ENCODE data around the gene DENND1A. TPM values are rescaled to one million over a fixed set of nuclear protein-coding genes. Genes with fewer than 3 reads are reported as not detected.

The DENND1A gene
- total RNA-seq, 2 experiments from 2014 or later, result 13.9 to 20.3 TPM

GRCh38 chr9:123685489-123686083 lies 244.3 kb downstream of the DENND1A start:
- peaks cover 11% of the 10 kb centered on the region for H3K4me1 Mint-ChIP-seq
- H3K9me3 Mint-ChIP-seq, result no peaks in the 10 kb centered on the region
- POLR2A ChIA-PET, result no interaction called here
- H3K4me3 Mint-ChIP-seq, result no peak overlapping the region
- H3K36me3 Mint-ChIP-seq, result peaks cover 5% of the 10 kb centered on the region
- no peak for ATAC-seq (ENCODE audit: low read depth)
- DNase-seq, result no peak
- no peak overlapping the region for H3K27ac Mint-ChIP-seq
- no peaks in the 10 kb centered on the region for H3K27me3 Mint-ChIP-seq

DNA sequence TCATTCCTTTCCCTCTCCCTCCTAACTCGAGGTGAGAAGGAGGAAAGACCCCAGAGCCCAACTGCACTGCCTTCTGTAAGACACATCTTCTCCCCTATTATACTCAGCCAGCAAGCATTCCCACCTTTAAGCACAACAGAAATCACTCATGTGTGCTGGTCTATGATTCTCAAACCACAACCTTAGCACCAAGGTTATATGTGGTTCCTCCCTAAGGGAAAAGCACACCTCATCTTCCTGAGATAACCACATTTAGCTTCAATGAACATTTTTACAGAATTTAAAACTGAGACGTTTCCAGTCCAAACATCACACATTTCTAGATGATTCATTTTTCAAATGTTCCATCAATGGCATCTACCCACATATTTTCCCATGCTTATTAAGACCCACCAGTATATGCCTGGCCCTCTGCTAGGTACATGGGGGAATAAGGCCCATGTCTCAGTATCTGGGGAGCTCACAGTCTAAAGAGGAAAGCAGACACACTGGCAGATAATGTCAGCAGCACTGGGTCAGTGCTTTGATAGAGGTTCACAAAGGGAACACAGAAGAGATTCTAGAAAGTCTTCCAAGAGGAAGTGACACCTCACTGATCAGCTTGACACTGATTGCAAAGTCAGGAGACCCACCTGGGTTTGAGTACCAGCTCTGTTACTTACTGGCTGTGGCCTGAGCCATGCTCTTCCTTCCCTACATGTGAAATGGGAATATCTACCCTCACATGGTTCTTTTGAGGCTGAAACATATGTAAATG lies 245.4 kb downstream of the DENND1A start:
- H3K9me3 Mint-ChIP-seq, result no peaks in the 10 kb centered on the region
- peaks cover 5% of the 10 kb centered on the region for H3K36me3 Mint-ChIP-seq
- ATAC-seq (ENCODE audit: low read depth) (no peak), DNase-seq (no peak)
- no peak overlapping the region for H3K4me3 Mint-ChIP-seq
- H3K4me1 Mint-ChIP-seq, result peaks cover 15% of the 10 kb centered on the region
- no peaks in the 10 kb centered on the region for H3K27me3 Mint-ChIP-seq
- no peak overlapping the region for H3K27ac Mint-ChIP-seq
- POLR2A ChIA-PET, result no interaction called here

- H3K4me1 Mint-ChIP-seq, result peaks cover 21% of the 10 kb centered on the region
- peaks cover 5% of the 10 kb centered on the region for H3K36me3 Mint-ChIP-seq
- POLR2A ChIA-PET, result no interaction called here
Observed at GRCh38 chr9:123682746-123683145, 247.2 kb downstream of the DENND1A start.

DNA sequence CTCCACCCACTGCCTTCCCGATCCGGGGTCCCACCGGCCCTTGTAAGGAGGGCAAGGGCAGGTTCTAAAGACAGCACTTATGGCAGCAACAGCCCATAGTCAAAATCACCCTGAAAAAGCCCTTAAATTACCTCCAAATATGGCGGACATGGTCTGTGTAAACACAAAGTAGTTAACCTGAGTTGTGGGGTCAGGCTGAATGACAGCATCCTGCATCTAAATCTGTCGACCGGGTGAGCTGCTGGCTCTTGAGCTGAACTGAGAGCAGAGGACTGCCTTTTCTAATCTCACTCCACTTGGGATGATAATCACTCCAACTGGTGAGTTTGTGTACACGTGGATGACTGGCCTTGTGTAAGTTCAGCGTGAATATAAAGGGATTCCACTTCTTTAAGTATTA lies 249.6 kb downstream of the DENND1A start:
- ATAC-seq (ENCODE audit: low read depth), result no peak
- no peak overlapping the region for H3K27ac Mint-ChIP-seq
- POLR2A ChIA-PET, result no interaction called here

More at GRCh38 chr9:123682746-123683145, 247.2 kb downstream of the DENND1A start:
- no peak overlapping the region for H3K4me3 Mint-ChIP-seq
- H3K9me3 Mint-ChIP-seq, result no peaks in the 10 kb centered on the region
- DNase-seq, result no peak
- no peak for ATAC-seq (ENCODE audit: low read depth)
- no peaks in the 10 kb centered on the region for H3K27me3 Mint-ChIP-seq
- H3K27ac Mint-ChIP-seq, result no peak overlapping the region

GRCh38 chr9:123679330-123679987 lies 250.5 kb downstream of the DENND1A start:
- no peaks in the 10 kb centered on the region for H3K27me3 Mint-ChIP-seq
- peak overlapping the region; percentile 16 for H3K4me3 Mint-ChIP-seq
- peak; percentile 87 for ATAC-seq (ENCODE audit: low read depth)
- H3K9me3 Mint-ChIP-seq, result peaks cover 2% of the 10 kb centered on the region
- POLR2A ChIA-PET, result no interaction called here
- H3K27ac Mint-ChIP-seq, result peak overlapping the region; percentile 27
- peaks cover 15% of the 10 kb centered on the region for H3K4me1 Mint-ChIP-seq
- DNase-seq, result no peak
- H3K36me3 Mint-ChIP-seq, result peaks cover 5% of the 10 kb centered on the region

More for the DNA sequence above, 249.6 kb downstream of the DENND1A start:
- Mint-ChIP-seq H3K4me3 (no peak overlapping the region), H3K27me3 (no peaks in the 10 kb centered on the region), H3K9me3 (no peaks in the 10 kb centered on the region), H3K36me3 (peaks cover 5% of the 10 kb centered on the region), H3K4me1 (peaks cover 18% of the 10 kb centered on the region)
- DNase-seq, result no peak

DNA sequence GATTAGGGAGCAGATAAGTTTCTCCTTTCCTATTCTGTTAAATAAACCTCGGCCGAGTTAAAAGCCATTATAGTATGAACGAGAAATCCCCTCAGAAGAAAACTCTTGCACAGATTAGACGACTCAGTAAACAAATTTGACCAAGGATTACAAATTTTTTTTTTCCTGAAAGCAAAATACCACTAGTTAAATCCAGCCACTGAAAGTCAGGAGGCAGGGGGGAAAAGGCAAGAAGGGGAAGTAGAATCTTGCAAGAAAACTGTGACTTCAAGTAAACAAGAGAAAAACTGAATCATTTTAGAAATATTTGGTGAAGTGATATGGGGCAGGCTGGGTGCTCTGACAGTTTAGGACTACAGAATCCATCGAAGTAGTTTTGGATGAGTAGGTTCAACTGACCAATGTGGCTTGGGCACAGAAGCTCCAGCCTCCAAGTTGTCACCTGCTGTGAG lies 251.0 kb downstream of the DENND1A start:
- Mint-ChIP-seq H3K9me3 (peaks cover 2% of the 10 kb centered on the region), H3K36me3 (peaks cover 5% of the 10 kb centered on the region), H3K4me1 (peaks cover 10% of the 10 kb centered on the region), H3K27ac (no peak overlapping the region), H3K4me3 (no peak overlapping the region), H3K27me3 (no peaks in the 10 kb centered on the region)
- DNase-seq (no peak), ATAC-seq (ENCODE audit: low read depth) (no peak)
- POLR2A ChIA-PET, result no interaction called here

DNA sequence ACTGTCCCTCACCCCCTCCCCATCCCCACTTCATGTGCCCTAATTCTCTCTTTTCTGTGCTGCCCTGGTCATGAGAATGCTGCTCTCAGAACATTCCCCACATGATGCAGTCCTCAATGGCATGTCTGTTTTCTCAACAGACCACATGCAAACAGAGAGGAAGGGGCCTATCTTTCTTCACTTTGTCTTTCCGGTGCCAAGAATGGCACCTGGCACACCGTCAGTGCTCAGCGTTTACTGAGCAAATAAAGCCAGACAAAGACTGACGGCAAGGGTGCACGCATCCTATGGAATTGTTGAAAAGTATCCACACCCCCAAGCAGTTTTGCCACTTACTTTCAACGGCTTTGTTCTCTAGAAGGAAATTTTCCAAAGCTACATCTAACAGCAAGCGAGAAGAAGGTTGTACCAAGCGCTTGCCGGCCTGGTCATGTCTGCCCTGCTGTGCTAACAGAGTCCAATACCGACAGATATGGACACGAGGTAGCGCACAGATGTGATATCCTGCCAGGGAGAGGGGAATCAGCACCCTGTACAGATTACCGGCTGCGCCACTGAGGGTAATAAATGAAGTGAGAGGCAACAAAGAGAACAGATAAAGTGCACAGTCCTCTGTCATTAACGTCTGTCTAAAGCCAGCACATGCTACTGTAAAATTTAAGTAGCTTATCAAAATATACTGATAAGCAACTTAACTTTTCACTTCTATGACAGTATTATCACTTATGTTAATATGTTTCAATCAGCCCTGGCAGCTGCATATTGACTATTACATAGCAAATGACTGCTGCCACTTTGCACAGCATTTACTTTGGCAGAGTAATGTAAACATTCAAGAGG lies 251.7 kb downstream of the DENND1A start:
- Mint-ChIP-seq H3K4me3 (no peak overlapping the region), H3K27ac (no peak overlapping the region), H3K36me3 (peaks cover 4% of the 10 kb centered on the region), H3K9me3 (peaks cover 2% of the 10 kb centered on the region), H3K4me1 (peaks cover 10% of the 10 kb centered on the region), H3K27me3 (no peaks in the 10 kb centered on the region)
- DNase-seq (no peak), ATAC-seq (ENCODE audit: low read depth) (no peak)
- POLR2A ChIA-PET, result interaction anchor here (0.6 kb wide), 1 partner anchor 720 kb away, joined by 3 read pairs; no protein-coding TSS in a partner anchor

- Mint-ChIP-seq H3K36me3 (peaks cover 6% of the 10 kb centered on the region), H3K27ac (no peak overlapping the region), H3K4me3 (no peak overlapping the region), H3K27me3 (no peaks in the 10 kb centered on the region), H3K9me3 (peaks cover 4% of the 10 kb centered on the region), H3K4me1 (peaks cover 10% of the 10 kb centered on the region)
- DNase-seq (no peak), ATAC-seq (ENCODE audit: low read depth) (no peak)
- POLR2A ChIA-PET, result no interaction called here
Observed at GRCh38 chr9:123676869-123677268, 253.1 kb downstream of the DENND1A start.

GRCh38 chr9:123669346-123669745 lies 260.6 kb downstream of the DENND1A start:
- Mint-ChIP-seq H3K9me3 (peaks cover 11% of the 10 kb centered on the region), H3K4me3 (no peak overlapping the region), H3K36me3 (peaks cover 29% of the 10 kb centered on the region)

DNA sequence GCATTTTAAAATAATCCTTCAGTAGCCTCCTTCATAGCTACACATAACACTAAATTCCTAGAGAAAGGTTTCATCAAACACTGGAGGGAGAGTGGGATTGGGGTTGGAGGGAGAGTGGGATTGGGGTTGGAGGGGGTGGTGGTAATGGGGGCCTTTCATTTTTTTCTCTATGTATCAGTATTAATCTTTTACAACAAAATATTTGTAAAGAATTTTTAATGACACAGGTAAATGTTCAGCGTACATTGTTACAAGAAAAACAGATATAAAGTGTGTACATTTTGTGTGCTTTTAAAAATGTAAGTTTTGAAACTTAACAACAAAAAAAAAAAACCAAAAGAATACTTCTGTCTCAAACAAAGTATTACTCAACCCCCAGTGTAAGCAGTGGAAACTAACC lies 266.4 kb downstream of the DENND1A start:
- Mint-ChIP-seq H3K4me1 (peaks cover 4% of the 10 kb centered on the region), H3K27ac (no peak overlapping the region), H3K9me3 (peaks cover 25% of the 10 kb centered on the region), H3K36me3 (peaks cover 45% of the 10 kb centered on the region), H3K4me3 (no peak overlapping the region), H3K27me3 (no peaks in the 10 kb centered on the region)
- ATAC-seq (ENCODE audit: low read depth) (no peak), DNase-seq (no peak)
- POLR2A ChIA-PET, result no interaction called here

More at GRCh38 chr9:123669346-123669745, 260.6 kb downstream of the DENND1A start:
- Mint-ChIP-seq H3K4me1 (no peaks in the 10 kb centered on the region), H3K27me3 (no peaks in the 10 kb centered on the region), H3K27ac (no peak overlapping the region)
- ATAC-seq (ENCODE audit: low read depth) (no peak), DNase-seq (no peak)
- POLR2A ChIA-PET, result no interaction called here

- H3K4me1 Mint-ChIP-seq, result peaks cover 4% of the 10 kb centered on the region
- DNase-seq (no peak), ATAC-seq (ENCODE audit: low read depth) (no peak)
- H3K36me3 Mint-ChIP-seq, result peaks cover 40% of the 10 kb centered on the region
- POLR2A ChIA-PET, result no interaction called here
- no peak overlapping the region for H3K27ac Mint-ChIP-seq
- no peaks in the 10 kb centered on the region for H3K27me3 Mint-ChIP-seq
- H3K9me3 Mint-ChIP-seq, result peaks cover 25% of the 10 kb centered on the region
- no peak overlapping the region for H3K4me3 Mint-ChIP-seq
Observed at GRCh38 chr9:123662057-123662776, 267.7 kb downstream of the DENND1A start.

DNA sequence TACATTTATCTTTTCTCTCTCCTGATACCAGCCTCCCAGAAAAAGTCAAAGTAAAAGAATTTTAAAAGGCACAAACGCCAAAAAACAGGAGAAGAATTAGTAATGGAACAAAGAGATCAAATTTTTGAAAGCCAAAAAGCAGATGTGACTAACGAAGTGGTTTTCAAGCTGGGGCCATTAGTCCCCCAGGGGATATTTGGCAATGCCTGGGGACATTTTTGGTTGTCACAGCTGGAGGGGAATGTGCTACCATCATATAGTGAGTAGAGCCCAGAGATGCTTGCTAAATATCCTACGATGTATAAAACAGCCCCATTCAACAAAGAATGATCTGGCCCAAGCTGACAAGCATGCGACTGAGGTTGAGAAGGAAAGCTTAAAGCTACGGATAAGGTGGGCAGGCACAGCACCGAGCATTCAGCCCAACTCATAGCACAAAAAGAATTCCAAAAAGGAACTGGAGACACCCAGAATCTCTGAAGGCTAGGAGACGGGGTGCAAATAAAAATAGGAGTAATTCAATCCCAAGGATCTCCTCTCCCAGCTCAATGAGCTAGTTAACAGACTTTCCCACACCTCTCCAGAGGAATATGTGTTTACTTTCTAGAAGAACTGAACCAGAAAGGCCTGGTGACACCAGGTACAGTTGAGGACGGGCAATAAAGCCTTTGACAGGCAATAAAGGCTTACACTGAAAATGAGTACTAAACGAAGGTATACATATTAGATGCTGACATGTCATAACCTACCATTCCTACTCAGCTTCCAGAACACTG lies 269.0 kb downstream of the DENND1A start:
- Mint-ChIP-seq H3K27ac (no peak overlapping the region), H3K4me1 (peaks cover 4% of the 10 kb centered on the region), H3K4me3 (no peak overlapping the region), H3K9me3 (peaks cover 25% of the 10 kb centered on the region), H3K36me3 (peaks cover 33% of the 10 kb centered on the region), H3K27me3 (no peaks in the 10 kb centered on the region)
- ATAC-seq (ENCODE audit: low read depth) (no peak), DNase-seq (no peak)
- POLR2A ChIA-PET, result no interaction called here
